Retina (tissue), 1 donor: ENCODE results near the gene CNTNAP2.

Source experiments
- DNase-seq: peaks from one replicate; pipeline ENCODE4 v3.0.0-alpha.2; 2016

Gene CNTNAP2

GRCh38 chr7:148079206-148080080 lies 1962.8 kb downstream of the CNTNAP2 start:
- no peak for DNase-seq

DNA sequence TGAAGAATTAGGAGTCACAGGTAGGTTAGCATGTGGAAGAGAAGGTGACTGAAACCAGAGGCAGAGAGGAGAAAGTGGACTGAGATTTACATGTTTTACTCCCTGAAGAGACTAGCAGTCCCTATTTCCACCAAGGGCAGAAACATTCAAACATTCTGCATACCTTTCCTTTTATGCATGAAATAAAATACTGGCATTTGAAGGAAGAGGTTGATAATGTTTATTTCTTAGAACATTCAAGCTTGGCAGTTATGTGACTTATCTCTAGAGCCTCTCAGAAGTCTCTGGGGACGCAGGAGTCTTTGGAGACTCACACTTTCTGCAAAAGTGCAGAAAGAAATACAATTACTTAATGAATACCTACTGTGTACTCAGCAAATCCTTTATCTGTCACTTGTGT lies 1966.8 kb downstream of the CNTNAP2 start:
- no peak for DNase-seq

GRCh38 chr7:148084138-148084537 lies 1967.5 kb downstream of the CNTNAP2 start:
- DNase-seq: peak; percentile 73

DNA sequence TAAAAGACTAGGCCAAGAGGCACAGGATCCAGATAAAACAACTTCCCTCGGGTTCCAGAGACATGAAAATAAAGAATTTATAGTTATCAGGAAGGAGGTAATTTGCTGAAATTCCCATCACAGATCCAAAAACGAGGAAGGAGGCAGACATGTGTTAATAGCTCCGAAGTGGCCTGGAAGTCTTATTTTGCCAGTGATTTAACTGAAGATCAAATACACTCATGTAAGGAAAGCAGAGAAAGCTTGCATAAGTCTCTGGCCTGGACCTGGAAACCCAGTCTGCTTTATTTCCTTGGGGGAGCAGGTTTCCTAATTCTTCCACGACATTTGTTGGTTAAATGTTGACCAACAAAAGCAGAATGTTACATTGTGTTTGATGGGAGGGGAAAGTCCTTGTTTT lies 1975.3 kb downstream of the CNTNAP2 start:
- no peak for DNase-seq

GRCh38 chr7:148093375-148094166 lies 1977.0 kb downstream of the CNTNAP2 start:
- no peak for DNase-seq

- no peak for DNase-seq
Measured at GRCh38 chr7:148095066-148095465, 1978.5 kb downstream of the CNTNAP2 start.

DNA sequence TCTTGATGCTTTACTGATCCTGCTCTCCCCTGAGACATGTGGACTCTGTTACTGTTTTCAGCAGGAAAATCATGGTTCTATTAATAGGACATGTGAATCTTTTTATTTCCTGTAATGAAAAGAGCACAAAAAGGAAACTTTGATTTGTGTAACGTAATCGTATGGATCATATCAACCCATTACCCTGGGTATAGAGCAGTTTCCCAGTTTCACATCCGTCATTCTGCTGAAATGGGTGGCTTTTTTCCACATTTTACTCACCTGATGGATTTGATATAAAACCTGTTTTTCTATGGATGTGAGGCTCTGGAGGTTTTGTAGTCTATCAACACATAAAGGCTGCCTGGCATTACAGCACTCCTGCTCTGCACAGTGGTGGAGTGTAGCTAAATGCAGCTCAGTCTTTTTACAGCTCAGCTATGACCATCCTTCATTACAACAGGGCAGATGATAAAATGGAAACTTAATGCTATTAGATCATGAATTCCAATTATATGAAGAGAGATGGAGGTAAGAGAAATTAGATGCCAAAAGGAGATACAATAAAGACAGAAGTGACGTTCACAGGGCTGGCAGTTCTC lies 1987.6 kb downstream of the CNTNAP2 start:
- no peak for DNase-seq

- DNase-seq: no peak
Measured at GRCh38 chr7:148104924-148105323, 1988.3 kb downstream of the CNTNAP2 start.

- DNase-seq: no peak
Measured at GRCh38 chr7:148105853-148106252, 1989.3 kb downstream of the CNTNAP2 start.

GRCh38 chr7:148107443-148108127 lies 1991.0 kb downstream of the CNTNAP2 start:
- DNase-seq: no peak

DNA sequence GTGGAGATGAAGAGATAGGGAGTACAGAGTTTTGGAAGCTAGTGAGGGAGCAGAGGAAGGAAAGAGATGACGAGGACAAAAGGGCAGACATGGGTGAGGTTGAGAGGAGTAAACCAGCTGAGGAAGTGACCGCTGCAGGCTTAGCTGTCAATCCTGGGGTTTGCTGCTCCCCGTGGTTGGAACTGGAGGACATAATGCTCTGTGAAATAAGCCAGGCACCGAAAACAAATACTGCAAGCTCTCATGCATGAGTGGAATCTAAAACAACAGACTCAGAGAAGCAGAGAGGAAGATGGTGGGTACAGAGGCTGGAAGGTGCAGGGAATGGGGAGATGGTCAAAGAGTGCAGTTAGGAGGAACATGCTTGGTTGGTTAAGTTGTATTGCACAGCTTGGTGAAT lies 1991.8 kb downstream of the CNTNAP2 start:
- no peak for DNase-seq

- no peak for DNase-seq
Measured at GRCh38 chr7:148110097-148110868, 1993.7 kb downstream of the CNTNAP2 start.

DNA sequence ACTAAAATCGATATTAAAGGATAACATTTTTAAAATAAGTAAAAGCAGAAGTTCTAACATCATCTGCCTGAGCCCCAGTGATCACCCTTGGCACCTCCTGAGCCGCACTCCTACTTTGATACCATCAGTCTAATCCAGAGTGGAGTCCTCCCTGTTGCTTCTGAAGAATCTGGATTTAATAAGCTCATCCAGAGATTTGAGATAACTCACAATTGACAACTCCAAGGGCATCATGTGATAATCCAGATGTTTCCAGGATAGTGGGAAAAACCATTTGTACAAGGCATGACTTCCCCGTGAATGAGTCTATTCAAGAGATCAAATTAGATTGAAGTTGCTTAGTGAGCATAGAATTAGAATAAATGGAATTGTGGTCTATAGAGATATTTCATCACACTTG lies 1998.2 kb downstream of the CNTNAP2 start:
- no peak for DNase-seq

DNA sequence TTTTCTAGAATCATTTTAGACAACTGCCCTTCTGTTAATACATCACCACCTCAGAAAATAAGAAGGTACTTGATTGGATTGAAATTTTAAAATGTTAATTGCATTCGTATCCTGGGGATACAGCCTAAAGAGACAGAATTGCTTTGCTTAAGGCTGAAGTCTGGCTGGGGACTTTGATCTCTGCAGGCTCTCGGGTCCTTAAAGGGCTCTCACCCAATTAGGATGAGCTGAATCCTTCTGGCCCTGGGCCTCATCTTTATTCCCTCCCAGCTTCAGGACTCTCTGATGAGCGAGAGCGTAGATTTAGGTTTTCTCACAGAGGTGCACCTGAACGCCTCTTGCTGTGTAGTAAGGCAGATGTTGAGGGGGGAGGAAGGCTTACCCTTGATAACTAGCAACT lies 1998.7 kb downstream of the CNTNAP2 start:
- no peak for DNase-seq

GRCh38 chr7:148116195-148116594 lies 1999.6 kb downstream of the CNTNAP2 start:
- DNase-seq: no peak

GRCh38 chr7:148116829-148117403 lies 2000.3 kb downstream of the CNTNAP2 start:
- no peak for DNase-seq

DNA sequence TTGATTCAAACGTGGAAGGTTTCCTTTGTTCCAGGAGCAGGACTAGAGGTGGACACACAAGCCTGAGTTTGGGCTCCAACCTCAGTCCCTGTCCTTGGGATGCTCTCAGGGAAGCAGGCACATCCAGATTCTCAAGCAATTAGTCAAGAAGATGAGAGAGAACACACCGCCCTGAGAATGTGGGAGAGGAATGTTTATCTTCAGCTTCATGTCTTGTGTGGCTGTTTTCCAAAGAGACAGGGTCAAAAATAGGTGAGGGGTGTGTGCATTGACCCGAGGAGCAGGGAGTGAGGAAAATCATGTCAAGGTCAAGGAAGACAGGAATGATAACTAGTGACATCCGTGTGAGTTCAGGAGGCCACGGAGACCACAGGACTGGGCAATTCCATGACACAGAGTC lies 2001.8 kb downstream of the CNTNAP2 start:
- no peak for DNase-seq

GRCh38 chr7:148121401-148121800 lies 2004.8 kb downstream of the CNTNAP2 start:
- DNase-seq: no peak

DNA sequence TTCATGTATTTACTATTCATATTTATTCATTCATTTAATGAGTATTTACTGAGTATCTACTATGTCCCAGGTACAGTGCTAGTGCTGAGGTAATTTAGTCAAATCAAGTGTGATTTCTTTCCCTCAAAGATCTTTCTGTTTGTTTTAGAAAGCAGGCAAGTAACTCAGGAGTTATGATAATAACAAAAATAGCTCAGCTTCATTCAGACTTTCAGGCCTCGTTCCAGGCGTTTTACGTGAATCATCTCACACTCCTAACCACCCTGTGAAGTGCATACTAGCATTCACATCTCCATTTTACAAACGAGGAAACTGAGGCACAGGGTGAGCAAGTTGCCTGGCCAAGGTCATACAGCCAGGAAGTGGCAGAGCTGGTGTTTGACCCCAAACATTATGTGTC lies 2005.2 kb downstream of the CNTNAP2 start:
- DNase-seq: no peak

DNA sequence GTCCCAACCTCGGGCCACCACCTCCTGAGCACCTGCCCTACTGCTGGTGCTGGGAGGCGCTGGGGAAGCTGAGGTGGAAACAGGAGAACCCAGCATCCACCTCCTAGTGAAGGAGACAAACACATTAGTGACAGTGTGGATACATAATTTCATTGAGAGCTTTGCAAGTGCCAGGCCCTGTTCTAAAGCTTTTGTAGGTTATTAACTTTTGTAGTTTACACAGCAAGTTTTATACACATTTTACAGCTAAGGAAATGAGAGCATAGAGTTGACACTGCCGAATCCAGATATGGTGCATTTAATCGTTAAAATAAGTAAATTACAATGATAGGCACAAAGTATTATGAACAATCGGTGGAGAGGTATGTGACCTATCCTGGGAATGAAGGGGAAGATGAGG lies 2007.9 kb downstream of the CNTNAP2 start:
- no peak for DNase-seq

- DNase-seq: no peak
Measured at GRCh38 chr7:148127374-148127773, 2010.8 kb downstream of the CNTNAP2 start.

GRCh38 chr7:148129023-148129422 lies 2012.4 kb downstream of the CNTNAP2 start:
- no peak for DNase-seq
